Measurements from ENCODE around the gene OCIAD1.

DNA sequence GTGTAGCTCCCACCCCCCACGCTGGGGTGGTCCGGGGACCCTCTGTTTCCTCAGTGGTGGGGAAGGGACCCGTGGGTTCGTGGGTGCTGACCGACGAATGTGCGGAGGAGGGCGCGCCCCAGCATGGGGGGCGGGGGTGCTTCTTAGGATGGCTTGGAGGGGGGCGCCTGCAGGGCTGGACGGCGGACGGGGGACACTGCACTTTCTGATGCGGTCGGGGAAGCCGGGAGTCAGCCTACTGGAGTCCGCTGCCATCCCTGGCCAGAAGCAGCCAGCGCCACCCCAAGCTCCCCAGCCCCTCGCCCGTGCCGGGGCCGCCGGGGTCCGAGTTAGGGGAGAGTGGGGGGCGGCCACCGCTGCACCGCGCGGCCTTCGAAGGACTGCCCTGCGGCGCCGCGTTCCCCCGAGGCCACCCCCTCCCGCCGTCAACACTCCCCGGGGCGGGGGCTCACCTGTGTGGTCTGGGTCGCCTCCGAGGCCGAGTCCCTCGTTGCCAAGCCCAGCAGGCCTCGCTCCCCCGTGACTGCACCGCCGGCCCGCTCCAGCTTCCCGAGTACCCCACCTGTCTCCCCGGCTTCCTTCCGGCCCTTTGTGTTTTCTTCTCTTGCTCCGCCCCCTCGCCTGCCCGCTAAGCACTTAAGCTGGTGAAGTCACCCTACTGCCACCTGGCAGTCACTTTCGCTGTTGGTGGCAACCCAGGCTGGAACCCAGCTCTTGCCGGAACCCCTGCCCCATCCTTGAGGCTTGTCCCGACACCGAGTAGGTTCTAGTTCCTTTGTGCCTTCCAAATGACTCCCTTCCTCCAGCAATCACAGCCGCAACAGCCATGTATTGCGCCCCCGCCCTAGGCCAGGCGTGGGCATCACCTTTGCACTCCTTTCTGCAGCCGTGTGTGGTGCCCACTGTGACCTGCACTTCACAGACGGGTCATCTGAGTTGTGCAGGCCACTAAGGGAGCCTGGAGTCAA lies 75.6 kb downstream of the OCIAD1 start, which contains the start of gene OCIAD2:
- TF ChIP-seq CTCF (conservative IDR thresholded peaks at IDR 0.05; ENCODE audit: low read length) (peak; percentile 69), EZH2phosphoT487 (IDR thresholded peaks at IDR 0.05; ENCODE audit: borderline replicate concordance, low read depth, low read length) (no peak)
